Skin epidermis (tissue), 12 donors: ENCODE data around the gene DLGAP1.

Experiments used
- H3K27ac ChIP-seq, 21 experiments: fragments of 200-600 bp; sonication (generic) in 11 of 21; one replicate each; pipeline ENCODE4 v1.5.0; 2020; ENCODE audit warnings: mild to moderate bottlenecking in 3 of 21, inconsistent platforms in 2 of 21, moderate library complexity in 2 of 21
- H3K4me3 ChIP-seq, 7 experiments: fragments of 200-600 bp; sonication (generic) in 2 of 7; one replicate each; pipeline ENCODE4 v1.5.0; 2020; ENCODE audit warnings: inconsistent platforms in 2 of 7, mild to moderate bottlenecking in 2 of 7, moderate library complexity in 1 of 7

The DLGAP1 gene

DNA sequence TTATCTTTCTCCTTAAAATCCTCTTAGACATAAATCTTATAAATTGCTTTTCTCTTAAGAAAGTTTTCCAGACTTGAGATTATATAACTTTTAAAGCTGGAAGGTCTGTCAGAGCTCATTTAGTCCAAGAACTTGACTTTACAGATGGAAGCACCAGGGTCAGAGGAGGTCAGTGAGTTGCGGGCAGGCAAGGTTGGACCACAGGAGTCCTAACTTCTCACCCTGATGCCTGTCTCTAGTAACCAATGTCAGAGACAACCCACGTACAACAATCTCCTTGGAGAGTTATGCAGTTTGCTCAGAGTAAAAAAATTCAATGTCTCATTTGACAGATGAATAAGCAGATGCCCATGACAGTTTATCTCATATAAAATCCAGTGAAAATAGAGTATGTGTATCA, 203.9 kb downstream of the DLGAP1 start:
- no peak overlapping the region for H3K27ac ChIP-seq
- H3K4me3 ChIP-seq, result no peak overlapping the region

DNA sequence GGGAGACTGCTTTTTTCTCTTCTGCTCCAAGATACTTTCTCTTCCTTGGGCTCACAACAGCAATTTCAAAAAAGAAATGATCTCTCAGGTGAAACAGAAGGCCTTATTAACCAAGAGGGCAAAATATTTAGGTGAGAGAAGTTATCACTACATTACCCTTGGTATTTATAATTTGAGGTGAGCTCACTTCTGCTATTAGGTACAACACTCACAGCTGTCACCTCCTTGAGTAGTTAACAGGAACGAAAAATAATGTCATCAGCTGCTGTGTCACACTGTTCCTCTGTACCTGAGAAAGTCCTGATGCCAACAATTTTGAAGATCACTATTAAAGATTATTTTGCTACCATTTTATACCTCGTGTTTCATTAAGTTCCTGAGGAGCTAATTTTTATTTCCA, 205.0 kb downstream of the DLGAP1 start:
- H3K4me3 ChIP-seq, result no peak overlapping the region
- no peak overlapping the region for H3K27ac ChIP-seq

DNA sequence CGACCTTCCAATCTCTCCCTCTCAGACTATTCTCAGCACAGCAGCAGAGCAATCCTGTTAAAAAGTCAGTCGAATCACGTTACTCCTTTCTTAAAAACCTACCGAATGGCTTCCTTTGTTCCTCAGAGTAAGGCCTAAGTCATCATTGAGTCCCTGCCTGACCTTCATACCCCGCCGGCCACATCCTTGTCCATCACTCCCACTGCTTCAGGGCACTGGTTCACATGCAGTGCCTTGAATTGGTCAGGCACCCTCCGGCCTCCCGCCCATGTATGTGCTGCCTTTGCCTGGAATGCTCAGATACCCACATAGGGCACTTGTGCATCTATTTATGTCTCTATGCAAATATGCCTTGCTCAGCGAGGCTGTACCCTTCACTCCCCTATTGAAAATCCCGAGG, 206.4 kb downstream of the DLGAP1 start:
- Histone ChIP-seq H3K4me3 (no peak overlapping the region), H3K27ac (no peak overlapping the region)

DNA sequence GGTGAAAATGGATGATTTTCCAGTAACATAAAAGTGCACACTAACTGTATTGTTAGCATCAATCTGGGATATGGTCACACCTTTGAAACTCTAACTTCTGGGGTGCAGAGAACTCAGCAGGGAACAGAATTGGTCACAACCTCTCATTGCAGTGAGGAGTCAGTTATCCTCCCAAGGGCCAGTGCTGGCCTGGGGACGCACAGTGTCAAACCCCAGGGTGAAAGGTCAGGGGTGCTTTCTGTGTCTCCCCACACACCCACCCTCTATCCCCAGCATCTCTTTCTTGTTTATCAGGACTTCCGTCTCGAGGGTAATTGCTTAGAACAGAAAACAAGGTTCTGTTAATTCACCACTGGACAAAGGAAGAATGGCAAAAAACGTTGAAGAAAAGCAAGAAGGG, 208.7 kb downstream of the DLGAP1 start:
- no peak overlapping the region for H3K27ac ChIP-seq
- no peak overlapping the region for H3K4me3 ChIP-seq

- Histone ChIP-seq H3K27ac (no peak overlapping the region), H3K4me3 (no peak overlapping the region)
These were observed 209.7 kb downstream of the DLGAP1 start for GRCh38 chr18:4245456-4245855.

DNA sequence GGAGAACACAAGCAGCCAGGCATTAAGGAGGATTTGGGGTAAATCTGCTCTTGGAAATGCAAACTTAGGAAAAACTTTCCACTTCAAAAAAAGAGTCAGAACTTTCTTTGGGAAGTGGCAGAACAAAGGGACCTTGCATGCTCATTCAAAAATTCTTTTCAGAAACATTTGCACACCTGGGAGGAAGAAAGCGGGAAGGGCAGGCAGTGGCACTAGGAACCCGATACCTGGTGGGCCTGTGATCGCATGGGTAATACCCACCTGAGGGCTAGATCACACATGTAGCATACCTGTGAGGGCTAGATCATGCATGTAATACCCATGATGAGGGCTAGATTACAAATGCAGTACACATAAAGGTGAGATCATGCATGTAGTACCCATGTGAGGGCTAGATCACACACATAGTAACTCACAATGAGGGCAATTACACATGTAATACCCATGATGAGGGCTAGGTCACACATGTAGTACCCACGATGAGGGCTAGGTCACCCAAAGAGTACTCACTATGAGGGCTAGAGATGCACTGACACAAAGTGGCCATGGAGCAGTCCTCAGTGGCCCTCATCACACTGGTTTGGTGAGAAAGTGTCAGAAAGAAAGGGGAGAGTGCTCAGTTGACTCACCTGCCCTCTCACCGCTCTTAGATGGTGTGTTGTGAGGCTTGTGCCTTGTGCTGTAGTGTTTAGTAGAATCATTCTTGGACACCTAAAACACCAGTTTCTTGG, 212.5 kb downstream of the DLGAP1 start:
- Histone ChIP-seq H3K4me3 (no peak overlapping the region), H3K27ac (no peak overlapping the region)

GRCh38 chr18:4241090-4241617, 214.0 kb downstream of the DLGAP1 start:
- no peak overlapping the region for H3K4me3 ChIP-seq
- no peak overlapping the region for H3K27ac ChIP-seq

GRCh38 chr18:4238966-4239365, 216.1 kb downstream of the DLGAP1 start:
- Histone ChIP-seq H3K27ac (no peak overlapping the region), H3K4me3 (no peak overlapping the region)

DNA sequence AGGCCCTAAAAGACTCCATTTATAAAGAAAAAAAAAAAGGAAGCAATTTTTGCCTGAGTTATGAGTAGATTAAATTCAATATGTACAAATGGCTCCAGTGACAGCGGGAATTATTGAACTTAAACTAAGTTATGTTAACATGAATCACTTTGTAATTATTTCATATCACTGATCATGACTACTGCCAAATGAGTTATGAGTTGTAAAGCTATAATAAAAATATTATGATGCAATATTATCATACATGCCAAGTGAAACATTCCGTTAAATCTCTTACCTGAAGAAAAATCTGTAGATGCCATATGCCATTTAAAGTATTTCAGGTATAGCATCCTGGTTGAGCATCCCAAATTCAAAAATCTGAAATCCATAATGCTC, 217.5 kb downstream of the DLGAP1 start:
- Histone ChIP-seq H3K4me3 (no peak overlapping the region), H3K27ac (no peak overlapping the region)

GRCh38 chr18:4236940-4237663, 218.0 kb downstream of the DLGAP1 start:
- H3K27ac ChIP-seq, result no peak overlapping the region
- no peak overlapping the region for H3K4me3 ChIP-seq

DNA sequence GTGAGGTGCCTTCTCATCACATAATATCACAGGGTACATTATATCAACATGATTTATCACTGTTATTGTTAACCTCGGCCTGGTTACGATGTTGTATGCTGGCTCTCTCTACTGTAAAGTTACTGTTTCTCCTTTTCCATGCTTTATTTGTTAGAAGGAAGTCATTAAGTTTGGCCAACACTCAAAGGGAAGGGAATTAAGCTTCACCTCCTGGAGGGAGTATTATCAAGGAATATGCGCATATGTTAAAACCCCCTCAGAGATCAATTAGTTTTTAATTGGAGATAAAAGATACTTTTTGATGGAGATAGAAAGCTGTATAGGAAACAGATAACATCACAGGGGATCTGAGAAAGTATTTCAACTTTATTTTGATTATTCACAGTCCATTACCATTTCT, 221.6 kb downstream of the DLGAP1 start:
- no peak overlapping the region for H3K27ac ChIP-seq
- H3K4me3 ChIP-seq, result no peak overlapping the region

DNA sequence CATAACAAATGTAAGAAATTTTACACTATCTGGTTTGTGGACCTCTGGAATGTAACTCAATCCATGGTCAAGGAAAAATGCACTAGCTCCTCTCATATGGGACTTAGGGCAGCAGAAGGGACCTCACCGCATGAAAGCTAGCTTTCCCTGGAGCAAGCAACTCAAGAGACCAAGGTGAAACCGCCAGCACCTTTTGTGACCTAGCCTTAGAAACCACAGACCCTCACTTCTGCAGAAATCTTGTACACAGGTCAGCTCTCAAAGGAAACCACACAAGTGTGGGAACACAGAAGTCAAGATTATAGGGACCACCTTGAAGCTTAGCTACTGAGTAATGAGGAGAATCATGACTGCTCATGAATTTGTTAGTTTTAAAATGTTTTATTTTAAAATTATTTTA, 222.5 kb downstream of the DLGAP1 start:
- no peak overlapping the region for H3K4me3 ChIP-seq
- no peak overlapping the region for H3K27ac ChIP-seq

GRCh38 chr18:4231260-4231659, 223.8 kb downstream of the DLGAP1 start:
- H3K4me3 ChIP-seq, result no peak overlapping the region
- no peak overlapping the region for H3K27ac ChIP-seq

GRCh38 chr18:4230450-4231168, 224.5 kb downstream of the DLGAP1 start:
- no peak overlapping the region for H3K4me3 ChIP-seq
- no peak overlapping the region for H3K27ac ChIP-seq

DNA sequence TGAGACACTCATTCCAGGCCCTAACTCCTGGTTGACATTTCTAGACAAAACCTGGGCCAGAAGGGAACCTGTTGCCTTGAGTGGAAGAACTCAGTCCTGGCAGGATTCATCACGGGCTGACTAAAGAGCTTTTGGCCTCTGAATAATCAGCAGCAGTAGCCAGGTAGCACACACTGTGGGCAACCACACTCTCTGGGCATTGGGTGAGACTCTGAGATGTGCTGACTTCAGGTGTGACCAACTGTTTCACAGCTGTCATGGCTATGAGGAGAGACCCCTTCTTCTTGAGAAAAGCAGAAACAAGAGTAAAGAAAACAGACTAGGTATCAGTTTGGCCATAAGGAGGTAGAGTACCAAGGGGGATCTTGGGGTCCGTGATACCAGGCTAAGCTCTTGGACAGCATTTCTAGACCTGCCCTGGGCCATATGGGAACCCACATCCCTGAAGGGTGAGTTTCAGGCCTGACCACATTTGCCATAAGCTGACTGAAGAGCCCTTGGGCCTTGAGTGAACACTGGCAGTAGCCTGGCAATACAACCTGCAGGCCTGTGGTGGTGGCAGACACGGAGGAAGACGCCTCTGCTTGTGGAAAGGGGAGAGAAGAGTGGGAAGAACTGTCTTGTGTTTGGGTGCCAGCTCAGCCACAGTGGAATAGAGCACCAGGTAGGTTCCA, 230.9 kb downstream of the DLGAP1 start:
- H3K4me3 ChIP-seq, result no peak overlapping the region
- H3K27ac ChIP-seq, result no peak overlapping the region

GRCh38 chr18:4211111-4211837, 243.8 kb downstream of the DLGAP1 start:
- H3K27ac ChIP-seq, result no peak overlapping the region

DNA sequence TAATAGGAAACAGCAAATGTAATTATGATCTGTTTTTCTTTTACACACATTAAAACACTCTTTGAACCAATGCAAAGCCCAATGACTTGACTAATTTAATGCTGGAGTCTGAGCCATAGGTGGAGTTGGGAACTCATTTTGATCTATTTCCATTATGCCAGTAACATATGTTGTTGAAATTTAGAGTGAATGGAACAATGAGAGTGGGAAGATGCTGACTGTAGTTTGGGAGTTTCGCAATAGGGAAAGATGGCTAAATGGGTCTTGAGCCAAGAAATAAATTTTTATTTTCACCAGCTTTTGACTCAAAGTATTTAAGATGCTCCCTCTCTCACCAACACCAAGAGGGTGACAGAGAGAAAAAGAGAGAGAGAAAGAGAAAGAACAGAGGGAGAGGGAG, 246.7 kb downstream of the DLGAP1 start:
- Histone ChIP-seq H3K4me3 (no peak overlapping the region), H3K27ac (no peak overlapping the region)

More at GRCh38 chr18:4211111-4211837, 243.8 kb downstream of the DLGAP1 start:
- H3K4me3 ChIP-seq, result no peak overlapping the region

GRCh38 chr18:4207383-4207985, 247.6 kb downstream of the DLGAP1 start:
- H3K4me3 ChIP-seq, result no peak overlapping the region
- no peak overlapping the region for H3K27ac ChIP-seq

DNA sequence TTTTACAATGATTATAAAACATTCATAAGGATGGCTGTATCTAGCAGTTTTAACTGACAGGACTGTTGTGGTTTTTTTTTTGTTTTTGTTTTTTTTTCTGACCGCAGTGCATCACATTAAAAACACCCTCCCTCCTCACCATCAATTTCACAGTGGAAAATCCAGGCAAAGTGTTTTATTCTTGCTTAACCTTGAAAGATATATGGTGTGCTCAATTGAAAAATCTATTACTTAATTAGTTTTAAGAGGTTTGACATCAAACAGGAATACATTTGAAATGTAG, 250.7 kb downstream of the DLGAP1 start:
- Histone ChIP-seq H3K4me3 (no peak overlapping the region), H3K27ac (no peak overlapping the region)
